IPS-18a (cell line): ENCODE results near the gene ARHGEF26.

Experiments
- H3K27ac ChIP-seq: one replicate; pipeline ENCODE4 v1.5.1; 2013; ENCODE audit warnings: low read length
- H3K27me3 ChIP-seq: one replicate; pipeline ENCODE4 v1.6.1; 2013; ENCODE audit warnings: mild to moderate bottlenecking, low read length; ENCODE audit not compliant: control insufficient read depth, insufficient read depth
- H3K36me3 ChIP-seq: one replicate; pipeline ENCODE4 v1.6.1; 2013; ENCODE audit warnings: low read depth, low read length; ENCODE audit not compliant: control insufficient read depth
- H3K4me1 ChIP-seq: one replicate; pipeline ENCODE4 v1.6.1; 2013; ENCODE audit warnings: low read depth, low read length; ENCODE audit not compliant: control insufficient read depth
- H3K4me3 ChIP-seq: one replicate; pipeline ENCODE4 v1.5.1; 2013; ENCODE audit warnings: low read length
- H3K9ac ChIP-seq: one replicate; pipeline ENCODE4 v1.6.1; 2013; ENCODE audit warnings: mild to moderate bottlenecking, low read length, moderate library complexity
- H3K9me3 ChIP-seq: one replicate; pipeline ENCODE4 v1.6.1; 2013; ENCODE audit warnings: low read depth, low read length; ENCODE audit not compliant: control insufficient read depth

Gene ARHGEF26

DNA sequence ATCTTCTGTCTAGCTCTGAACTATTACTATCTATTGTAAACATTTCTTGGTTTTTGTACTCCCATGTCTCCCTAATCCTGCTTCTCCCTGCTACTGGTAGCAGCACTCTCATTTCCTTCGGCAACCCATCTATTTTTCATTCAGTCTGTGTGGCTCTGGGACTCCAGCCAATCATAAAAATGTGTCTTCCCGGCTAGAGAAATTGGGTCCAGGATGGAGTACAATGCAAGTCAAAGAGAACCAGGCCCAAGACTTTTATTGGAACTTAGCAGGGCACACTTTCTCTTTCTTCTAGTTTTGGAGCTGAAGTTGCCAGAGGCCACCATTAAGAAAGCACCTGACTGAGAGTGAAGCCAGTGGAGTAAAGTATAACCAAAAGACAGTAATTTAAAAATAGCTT lies 22.8 kb upstream of the ARHGEF26 start:
- Histone ChIP-seq H3K9ac (no peak overlapping the region), H3K4me3 (no peak overlapping the region), H3K4me1 (no peaks in the 10 kb centered on the region), H3K27me3 (no peaks in the 10 kb centered on the region), H3K27ac (no peak overlapping the region), H3K36me3 (no peaks in the 10 kb centered on the region), H3K9me3 (no peaks in the 10 kb centered on the region)

GRCh38 chr3:154100556-154100955 lies 20.6 kb upstream of the ARHGEF26 start:
- Histone ChIP-seq H3K4me3 (no peak overlapping the region), H3K9me3 (no peaks in the 10 kb centered on the region), H3K9ac (no peak overlapping the region), H3K27me3 (no peaks in the 10 kb centered on the region), H3K36me3 (no peaks in the 10 kb centered on the region), H3K4me1 (no peaks in the 10 kb centered on the region), H3K27ac (no peak overlapping the region)

- H3K9ac ChIP-seq = no peak overlapping the region
- H3K36me3 ChIP-seq = no peaks in the 10 kb centered on the region
- H3K27me3 ChIP-seq = no peaks in the 10 kb centered on the region
- no peak overlapping the region for H3K27ac ChIP-seq
- H3K9me3 ChIP-seq = no peaks in the 10 kb centered on the region
- no peak overlapping the region for H3K4me3 ChIP-seq
- no peaks in the 10 kb centered on the region for H3K4me1 ChIP-seq
These were observed 19.9 kb upstream of the ARHGEF26 start for GRCh38 chr3:154101250-154101649.

- Histone ChIP-seq H3K9me3 (no peaks in the 10 kb centered on the region), H3K36me3 (no peaks in the 10 kb centered on the region), H3K27me3 (no peaks in the 10 kb centered on the region), H3K9ac (no peak overlapping the region), H3K4me1 (no peaks in the 10 kb centered on the region), H3K27ac (no peak overlapping the region), H3K4me3 (no peak overlapping the region)
These were observed 19.0 kb upstream of the ARHGEF26 start for GRCh38 chr3:154102225-154102624.

DNA sequence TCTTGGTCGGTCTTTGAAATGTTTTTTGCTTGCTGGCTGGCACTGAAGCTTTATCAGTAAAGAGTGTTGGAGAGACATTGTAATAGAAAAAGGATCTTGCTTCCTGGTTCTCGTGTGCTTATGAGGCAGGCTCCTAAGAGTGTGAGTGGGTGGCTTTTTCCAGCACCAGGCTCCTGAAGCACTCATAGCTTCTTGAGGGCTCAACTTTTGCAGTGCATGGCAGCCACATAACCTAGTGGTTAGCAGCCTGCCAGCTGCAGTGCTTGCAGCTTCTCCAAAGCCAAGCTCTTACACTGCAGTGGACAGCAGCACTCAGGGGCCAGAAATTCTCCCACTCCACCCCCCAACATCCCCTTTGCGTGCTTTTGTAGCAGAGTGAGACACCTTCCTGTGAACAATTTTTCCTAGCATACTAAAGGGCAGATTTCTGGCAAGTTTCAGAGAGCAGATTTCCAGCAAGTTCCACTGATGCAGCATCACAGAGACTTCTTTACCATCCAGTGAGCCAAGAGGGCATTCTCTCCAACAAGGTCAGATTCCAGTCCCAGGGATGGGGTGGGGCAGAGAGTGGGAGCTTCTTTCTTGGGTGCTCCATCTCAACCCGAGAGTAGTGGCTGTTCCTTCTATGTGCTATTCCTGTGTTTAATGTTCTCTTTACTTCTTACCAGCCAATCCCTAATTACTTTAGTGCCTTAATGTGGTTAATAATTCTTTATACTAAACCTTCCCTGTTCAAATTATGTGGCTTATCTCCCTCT lies 15.8 kb upstream of the ARHGEF26 start:
- no peaks in the 10 kb centered on the region for H3K9me3 ChIP-seq
- H3K9ac ChIP-seq = no peak overlapping the region
- H3K36me3 ChIP-seq = no peaks in the 10 kb centered on the region
- no peak overlapping the region for H3K4me3 ChIP-seq
- H3K27me3 ChIP-seq = no peaks in the 10 kb centered on the region
- H3K4me1 ChIP-seq = no peaks in the 10 kb centered on the region
- no peak overlapping the region for H3K27ac ChIP-seq

DNA sequence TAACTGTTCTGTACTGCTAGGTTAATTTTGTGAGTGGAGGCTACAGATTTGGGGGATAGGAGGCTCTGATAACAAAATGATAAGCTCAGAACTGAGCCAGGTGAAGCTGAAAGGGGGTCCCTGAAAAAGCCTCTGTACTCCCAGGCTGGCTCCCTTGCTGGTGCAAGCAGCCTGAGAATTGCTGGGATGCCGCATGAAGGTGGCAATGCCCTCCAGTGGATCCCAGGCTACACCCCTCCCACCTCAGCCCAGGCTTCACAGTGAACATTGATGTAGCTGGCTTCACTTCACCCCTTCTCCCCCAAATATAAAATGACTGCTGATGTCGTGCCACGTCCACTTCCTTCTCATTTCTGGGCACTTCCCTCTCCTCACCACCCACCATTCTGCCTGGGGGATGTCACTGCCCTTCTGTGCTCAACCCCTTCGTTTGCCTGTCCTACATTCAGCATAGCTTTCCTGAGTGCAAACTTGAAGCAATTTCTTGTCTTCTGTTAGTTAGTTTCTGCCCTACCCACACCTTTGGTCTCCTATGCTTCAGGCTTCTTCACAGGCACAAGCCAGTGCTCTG lies 9.7 kb upstream of the ARHGEF26 start:
- Histone ChIP-seq H3K9ac (no peak overlapping the region), H3K4me1 (no peaks in the 10 kb centered on the region), H3K9me3 (no peaks in the 10 kb centered on the region), H3K27ac (no peak overlapping the region), H3K36me3 (no peaks in the 10 kb centered on the region), H3K4me3 (no peak overlapping the region), H3K27me3 (no peaks in the 10 kb centered on the region)

DNA sequence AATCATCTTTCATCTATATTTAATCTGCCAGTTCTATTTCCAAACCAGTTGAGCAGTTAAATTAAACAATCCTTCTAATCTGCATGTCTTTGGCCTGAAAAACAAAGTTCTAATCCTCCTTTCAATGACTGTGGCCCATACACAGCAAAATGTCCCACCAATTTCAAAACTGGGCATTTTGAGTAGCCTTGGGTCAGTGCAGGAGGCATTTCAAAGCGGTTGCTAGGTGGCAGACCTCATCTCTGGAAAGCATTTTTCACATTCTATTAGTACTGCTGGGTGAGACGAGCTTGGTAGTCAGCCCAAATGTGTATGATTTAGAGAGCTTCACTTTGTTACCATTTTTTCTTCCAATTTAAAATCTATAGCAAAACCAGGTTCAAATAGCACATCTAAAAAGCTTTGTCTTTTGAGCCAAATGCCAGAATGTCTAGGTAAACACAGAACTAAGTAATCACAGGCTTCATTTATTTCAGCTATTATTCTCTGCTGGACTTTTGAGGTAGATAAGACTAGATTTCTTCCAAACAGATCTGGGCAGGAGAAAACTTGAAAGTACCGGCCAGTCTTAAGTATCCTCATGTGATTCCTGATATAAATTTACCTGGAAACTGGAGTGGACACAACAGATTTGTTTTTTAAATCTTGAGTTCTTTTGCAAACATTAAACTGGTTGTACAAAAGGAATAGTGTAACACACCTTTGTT lies 8.9 kb upstream of the ARHGEF26 start:
- no peaks in the 10 kb centered on the region for H3K4me1 ChIP-seq
- no peaks in the 10 kb centered on the region for H3K9me3 ChIP-seq
- no peaks in the 10 kb centered on the region for H3K36me3 ChIP-seq
- H3K27ac ChIP-seq = no peak overlapping the region
- H3K27me3 ChIP-seq = no peaks in the 10 kb centered on the region
- no peak overlapping the region for H3K4me3 ChIP-seq
- no peak overlapping the region for H3K9ac ChIP-seq

DNA sequence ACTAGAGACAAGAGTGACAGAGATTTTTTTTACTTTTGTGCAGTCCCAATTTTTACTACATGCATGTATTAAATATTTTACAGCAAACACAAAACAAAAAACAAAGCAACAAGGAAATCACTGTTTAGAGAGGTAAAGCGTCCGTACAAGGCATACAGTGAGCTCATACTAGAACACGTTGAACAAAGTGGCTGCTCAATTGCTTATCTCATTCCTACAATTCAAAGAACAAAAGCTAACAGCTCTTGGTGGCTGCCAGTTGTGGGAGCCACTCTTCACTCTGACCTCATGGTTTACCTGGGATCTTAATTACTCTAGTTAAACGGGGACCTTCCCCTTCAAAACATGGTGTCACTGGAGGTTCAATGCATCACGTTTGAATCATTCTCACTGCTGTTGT lies 7.6 kb upstream of the ARHGEF26 start:
- Histone ChIP-seq H3K36me3 (no peaks in the 10 kb centered on the region), H3K27me3 (no peaks in the 10 kb centered on the region)

DNA sequence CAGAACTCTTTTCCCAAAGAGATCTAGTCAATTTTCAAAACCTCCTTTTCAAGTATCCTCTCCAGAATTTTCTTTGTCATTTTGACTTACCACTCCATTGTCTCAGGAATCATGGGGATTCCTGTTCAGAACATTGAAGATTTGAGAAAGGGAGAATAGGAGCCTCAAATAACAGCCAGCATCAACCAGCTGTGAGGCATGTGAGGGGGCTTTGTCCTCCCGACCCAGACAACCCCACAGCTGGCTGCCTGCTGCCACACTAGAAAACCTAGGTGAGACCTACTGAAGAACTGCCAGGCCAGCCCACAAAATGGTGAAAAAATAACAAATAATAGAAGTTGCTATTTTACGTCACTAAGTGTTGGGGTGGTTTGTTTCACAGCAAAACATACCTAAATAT lies 5.9 kb upstream of the ARHGEF26 start:
- H3K4me3 ChIP-seq = no peak overlapping the region
- no peaks in the 10 kb centered on the region for H3K36me3 ChIP-seq
- H3K4me1 ChIP-seq = no peaks in the 10 kb centered on the region
- no peak overlapping the region for H3K27ac ChIP-seq
- H3K27me3 ChIP-seq = peaks cover 7% of the 10 kb centered on the region
- no peak overlapping the region for H3K9ac ChIP-seq
- no peaks in the 10 kb centered on the region for H3K9me3 ChIP-seq

More for the DNA sequence above, 7.6 kb upstream of the ARHGEF26 start:
- Histone ChIP-seq H3K9ac (no peak overlapping the region), H3K27ac (no peak overlapping the region), H3K4me3 (no peak overlapping the region), H3K4me1 (no peaks in the 10 kb centered on the region), H3K9me3 (no peaks in the 10 kb centered on the region)

GRCh38 chr3:154119951-154120350 lies 1.2 kb upstream of the ARHGEF26 start:
- Histone ChIP-seq H3K27me3 (peaks cover 36% of the 10 kb centered on the region), H3K27ac (no peak overlapping the region), H3K4me1 (peaks cover 8% of the 10 kb centered on the region), H3K36me3 (no peaks in the 10 kb centered on the region), H3K9ac (no peak overlapping the region), H3K4me3 (no peak overlapping the region), H3K9me3 (no peaks in the 10 kb centered on the region)

DNA sequence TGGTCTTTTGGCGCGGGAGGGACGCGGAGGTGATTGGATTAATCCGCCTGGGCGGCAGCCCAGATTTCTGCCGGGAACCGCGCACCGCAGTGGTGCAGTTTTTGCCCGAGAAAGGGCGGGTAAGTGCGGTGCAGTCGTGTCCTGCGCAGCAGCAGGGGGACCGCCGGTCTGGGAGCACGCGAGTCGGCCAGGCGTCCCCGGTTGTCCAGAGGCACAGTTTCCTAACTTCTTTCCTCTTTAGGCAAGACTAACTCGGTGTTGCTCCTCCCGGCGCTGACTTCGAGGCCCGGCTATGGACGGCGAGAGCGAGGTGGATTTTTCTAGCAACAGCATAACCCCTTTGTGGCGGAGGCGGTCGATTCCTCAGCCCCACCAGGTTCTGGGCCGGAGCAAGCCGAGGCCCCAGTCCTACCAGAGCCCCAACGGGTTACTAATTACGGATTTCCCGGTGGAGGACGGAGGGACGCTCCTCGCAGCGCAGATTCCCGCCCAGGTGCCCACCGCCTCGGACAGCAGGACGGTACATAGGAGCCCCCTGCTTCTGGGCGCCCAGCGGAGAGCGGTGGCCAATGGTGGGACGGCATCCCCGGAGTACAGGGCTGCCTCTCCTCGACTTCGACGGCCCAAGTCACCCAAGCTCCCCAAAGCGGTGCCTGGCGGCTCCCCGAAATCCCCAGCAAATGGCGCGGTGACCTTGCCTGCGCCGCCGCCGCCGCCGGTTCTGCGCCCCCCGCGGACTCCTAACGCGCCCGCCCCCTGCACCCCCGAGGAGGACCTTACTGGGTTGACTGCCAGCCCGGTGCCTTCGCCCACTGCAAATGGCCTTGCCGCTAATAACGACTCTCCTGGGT lies 736 bp downstream of the ARHGEF26 start:
- peak overlapping the region; percentile 95 for H3K4me3 ChIP-seq
- H3K36me3 ChIP-seq = no peaks in the 10 kb centered on the region
- H3K27ac ChIP-seq = no peak overlapping the region
- no peaks in the 10 kb centered on the region for H3K9me3 ChIP-seq
- H3K9ac ChIP-seq = peak overlapping the region; percentile 65
- H3K4me1 ChIP-seq = peaks cover 8% of the 10 kb centered on the region
- H3K27me3 ChIP-seq = peaks cover 36% of the 10 kb centered on the region
